ENCODE data around the gene SLC44A3. TPM values are rescaled to one million over a fixed set of nuclear protein-coding genes. Genes with fewer than 3 reads are reported as not detected.

SLC44A3 gene
- total RNA-seq, 2 experiments from 2014 or later, result not detected

DNA sequence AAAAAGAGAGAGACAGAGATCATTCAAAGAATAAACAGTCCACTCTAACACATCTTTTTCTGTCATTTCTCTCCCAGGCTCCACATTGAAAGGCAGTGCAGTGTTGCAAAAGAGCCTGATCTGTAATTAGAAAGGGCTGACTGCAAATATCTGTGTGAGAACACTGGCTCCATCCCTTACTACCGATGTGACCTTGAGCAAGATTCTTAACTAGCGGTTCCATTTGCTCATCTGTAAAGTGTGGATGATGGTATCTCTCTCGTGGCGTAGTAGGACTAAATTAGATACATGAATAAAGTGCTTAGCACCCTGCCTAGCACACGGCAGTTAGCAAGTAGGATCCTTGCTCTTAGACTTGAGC, 26.9 kb upstream of the SLC44A3 start:
- peaks cover 5% of the 10 kb centered on the region for H3K4me1 Mint-ChIP-seq
- H3K4me3 Mint-ChIP-seq, result no peak overlapping the region
- H3K27ac Mint-ChIP-seq, result no peak overlapping the region
- DNase-seq, result no peak
- no peaks in the 10 kb centered on the region for H3K27me3 Mint-ChIP-seq
- no peaks in the 10 kb centered on the region for H3K9me3 Mint-ChIP-seq
- H3K36me3 Mint-ChIP-seq, result no peaks in the 10 kb centered on the region

DNA sequence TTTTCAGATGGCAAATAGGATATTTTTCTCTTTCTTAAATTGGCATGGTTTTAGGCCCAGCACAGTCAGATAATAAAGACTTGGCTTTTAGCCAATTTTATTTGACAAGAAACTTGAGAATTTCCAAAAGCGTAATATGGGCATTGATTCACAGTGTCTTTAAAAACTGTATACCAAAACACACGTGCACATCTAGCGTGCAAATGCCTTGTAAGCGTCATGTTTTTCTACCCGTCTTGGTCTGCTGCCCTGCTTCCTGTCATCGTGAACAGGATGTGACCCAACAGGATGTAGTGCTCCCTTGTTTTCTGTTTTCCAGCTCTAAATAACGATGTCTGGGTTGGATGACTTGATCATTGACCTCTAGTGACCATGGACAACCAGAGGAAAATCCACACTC, 24.7 kb upstream of the SLC44A3 start:
- DNase-seq, result no peak
- Mint-ChIP-seq H3K9me3 (no peaks in the 10 kb centered on the region), H3K27ac (no peak overlapping the region), H3K27me3 (no peaks in the 10 kb centered on the region), H3K36me3 (no peaks in the 10 kb centered on the region), H3K4me1 (peaks cover 5% of the 10 kb centered on the region), H3K4me3 (no peak overlapping the region)

DNA sequence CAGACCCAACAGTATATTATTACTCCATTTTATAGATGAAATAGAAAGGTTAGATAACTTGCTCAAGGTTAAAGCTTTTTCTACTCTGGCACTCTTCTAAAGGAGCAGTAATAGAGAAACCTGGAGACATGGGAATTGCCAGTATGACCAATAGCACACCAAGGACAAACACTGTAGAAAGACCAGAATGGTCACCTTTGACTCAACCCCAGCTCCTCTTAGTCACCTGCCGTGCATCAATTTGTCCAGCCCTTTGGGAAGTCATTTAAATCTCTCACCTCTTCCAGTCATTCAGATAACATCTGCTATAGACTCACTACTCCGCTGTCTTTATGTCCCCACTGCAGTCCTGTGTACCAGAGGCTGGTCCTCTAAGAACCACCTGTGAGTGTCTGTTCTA, 23.9 kb upstream of the SLC44A3 start:
- no peak overlapping the region for H3K4me3 Mint-ChIP-seq
- no peaks in the 10 kb centered on the region for H3K9me3 Mint-ChIP-seq
- no peak overlapping the region for H3K27ac Mint-ChIP-seq
- DNase-seq, result no peak
- H3K27me3 Mint-ChIP-seq, result no peaks in the 10 kb centered on the region
- no peaks in the 10 kb centered on the region for H3K36me3 Mint-ChIP-seq
- H3K4me1 Mint-ChIP-seq, result peaks cover 5% of the 10 kb centered on the region

DNA sequence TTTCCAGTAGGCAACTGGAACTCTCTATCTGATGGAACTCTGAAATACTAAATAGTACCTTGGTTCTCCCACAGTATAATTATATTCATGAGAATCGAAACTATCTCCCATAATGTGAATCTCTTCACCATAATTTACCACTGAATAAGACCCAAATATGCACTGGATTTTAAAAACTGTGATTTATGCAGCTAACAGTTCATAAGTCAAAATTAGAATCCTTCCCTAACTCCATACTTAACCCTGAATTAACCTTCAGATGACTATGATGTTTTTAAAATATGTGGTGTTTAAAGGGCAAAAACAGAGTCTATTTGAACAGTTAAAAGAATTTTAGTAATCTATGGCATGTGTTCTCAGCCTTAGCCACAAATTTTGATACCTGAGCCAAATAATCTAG, 22.9 kb upstream of the SLC44A3 start:
- H3K4me1 Mint-ChIP-seq, result peaks cover 5% of the 10 kb centered on the region
- H3K9me3 Mint-ChIP-seq, result no peaks in the 10 kb centered on the region
- no peaks in the 10 kb centered on the region for H3K27me3 Mint-ChIP-seq
- H3K27ac Mint-ChIP-seq, result no peak overlapping the region
- H3K4me3 Mint-ChIP-seq, result no peak overlapping the region
- DNase-seq, result no peak
- no peaks in the 10 kb centered on the region for H3K36me3 Mint-ChIP-seq

DNA sequence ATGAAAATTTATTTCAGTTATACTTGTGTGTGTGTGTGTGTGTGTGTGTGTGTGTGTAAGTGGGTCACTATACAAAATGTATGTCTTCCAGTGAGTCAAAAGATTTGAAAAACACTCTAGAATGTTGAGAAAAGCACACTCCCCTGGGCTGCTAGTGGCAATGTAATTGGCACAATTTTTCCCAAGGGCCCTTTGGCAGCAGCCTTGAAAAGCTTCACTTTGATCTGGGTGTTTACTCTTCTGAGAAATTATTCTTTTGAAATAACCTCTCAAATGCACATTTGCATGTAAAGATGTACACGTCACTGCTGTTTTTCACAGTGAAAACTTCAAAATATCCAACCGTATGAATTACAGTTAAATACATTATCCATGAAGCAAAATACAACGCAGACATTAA, 22.1 kb upstream of the SLC44A3 start:
- no peak for DNase-seq
- Mint-ChIP-seq H3K27me3 (no peaks in the 10 kb centered on the region), H3K9me3 (no peaks in the 10 kb centered on the region), H3K4me1 (peaks cover 5% of the 10 kb centered on the region), H3K27ac (no peak overlapping the region), H3K4me3 (no peak overlapping the region), H3K36me3 (no peaks in the 10 kb centered on the region)

DNA sequence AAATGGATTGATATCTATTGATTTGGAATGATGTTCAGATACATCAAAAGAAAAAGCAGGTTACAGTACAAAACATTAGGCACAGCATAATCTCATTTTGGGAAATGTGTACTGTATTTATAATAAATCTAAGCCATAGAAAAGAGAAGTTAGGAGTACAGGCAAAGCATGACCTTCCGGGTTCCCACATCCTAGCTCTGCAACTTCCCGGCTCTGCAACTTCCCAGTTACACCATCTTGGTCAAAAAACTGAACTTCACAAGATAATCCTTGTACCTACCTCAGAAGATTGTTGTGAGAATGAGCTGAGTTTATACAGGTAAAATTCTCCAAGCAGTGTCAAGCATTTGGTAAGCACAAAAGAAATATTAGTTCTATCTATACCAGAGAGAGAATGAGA, 21.7 kb upstream of the SLC44A3 start:
- Mint-ChIP-seq H3K4me1 (peaks cover 5% of the 10 kb centered on the region), H3K36me3 (no peaks in the 10 kb centered on the region), H3K27ac (no peak overlapping the region), H3K27me3 (no peaks in the 10 kb centered on the region), H3K4me3 (no peak overlapping the region), H3K9me3 (no peaks in the 10 kb centered on the region)
- no peak for DNase-seq

DNA sequence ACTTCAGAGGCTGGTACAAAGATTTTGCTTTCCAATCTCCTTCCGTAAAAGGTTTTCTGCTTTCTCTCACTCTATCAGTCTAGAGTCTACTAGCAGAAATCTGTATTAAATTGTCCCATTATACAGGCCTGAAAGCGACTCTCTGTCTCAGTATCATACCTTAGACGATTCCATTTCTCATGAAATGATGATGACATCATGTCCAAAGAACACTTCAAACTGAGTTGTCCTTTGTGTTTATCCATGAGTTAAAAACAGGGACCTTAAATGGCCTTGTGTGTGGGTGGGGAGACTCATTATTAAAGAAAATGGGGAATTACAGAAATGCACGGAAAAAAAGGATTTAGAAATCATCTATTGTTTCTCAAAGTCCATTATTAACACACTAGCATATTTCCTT, 21.0 kb upstream of the SLC44A3 start:
- Mint-ChIP-seq H3K9me3 (no peaks in the 10 kb centered on the region), H3K27me3 (no peaks in the 10 kb centered on the region), H3K36me3 (no peaks in the 10 kb centered on the region), H3K4me1 (peaks cover 5% of the 10 kb centered on the region), H3K27ac (no peak overlapping the region), H3K4me3 (no peak overlapping the region)
- DNase-seq, result no peak

DNA sequence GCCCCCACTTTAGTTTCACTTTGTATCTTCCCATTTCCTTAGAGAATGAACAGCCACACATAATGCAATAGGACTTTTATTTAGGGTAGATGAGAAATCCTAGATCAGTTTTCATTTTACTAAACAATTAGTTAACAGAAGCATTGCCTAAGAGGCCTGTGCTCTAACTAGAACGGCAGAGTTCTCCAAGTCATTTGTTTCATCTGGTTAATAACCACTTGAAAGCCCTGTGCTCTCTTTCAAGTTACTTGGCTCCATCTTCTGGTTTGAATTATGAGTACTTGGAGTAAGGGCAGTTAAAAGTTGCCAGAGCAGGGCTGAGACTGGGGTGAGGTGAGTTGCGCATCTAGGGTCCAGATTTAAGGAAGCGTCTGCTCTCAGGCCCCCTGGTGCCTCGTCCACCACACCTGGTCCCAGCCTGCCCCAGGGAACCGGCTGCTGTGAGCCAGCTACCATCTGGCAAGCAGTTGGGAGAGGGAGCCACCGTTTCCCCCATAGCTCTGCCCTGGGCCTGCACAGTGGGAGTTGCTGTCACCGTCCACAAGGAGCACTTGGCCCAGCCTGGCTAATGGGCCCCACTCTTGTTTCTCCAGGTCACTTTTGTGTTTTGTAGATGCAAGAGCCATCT, 18.1 kb upstream of the SLC44A3 start:
- peaks cover 4% of the 10 kb centered on the region for H3K4me1 Mint-ChIP-seq
- H3K27ac Mint-ChIP-seq, result no peak overlapping the region
- peaks cover 11% of the 10 kb centered on the region for H3K27me3 Mint-ChIP-seq
- no peak overlapping the region for H3K4me3 Mint-ChIP-seq
- no peak for DNase-seq
- no peaks in the 10 kb centered on the region for H3K9me3 Mint-ChIP-seq
- no peaks in the 10 kb centered on the region for H3K36me3 Mint-ChIP-seq

DNA sequence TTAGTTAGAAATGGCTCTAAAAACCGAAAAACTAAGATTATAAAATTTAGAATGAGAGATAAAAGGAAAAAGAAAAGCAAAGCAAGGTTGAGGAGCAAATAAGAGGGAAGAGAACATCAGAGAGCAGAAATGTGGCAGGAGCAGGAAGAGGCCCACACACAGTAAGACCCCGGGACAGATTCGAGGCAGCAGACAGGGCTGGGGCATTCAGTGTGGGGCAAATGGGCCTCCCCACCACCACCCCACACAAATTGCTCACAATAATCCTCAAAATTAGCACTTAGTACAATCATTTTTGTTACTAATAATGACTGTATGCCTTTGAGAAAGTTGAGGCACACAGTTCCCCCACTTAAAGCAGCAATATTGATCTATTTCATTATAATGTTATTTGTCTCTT, 17.1 kb upstream of the SLC44A3 start:
- peaks cover 11% of the 10 kb centered on the region for H3K27me3 Mint-ChIP-seq
- H3K36me3 Mint-ChIP-seq, result no peaks in the 10 kb centered on the region
- no peaks in the 10 kb centered on the region for H3K9me3 Mint-ChIP-seq
- H3K4me1 Mint-ChIP-seq, result peaks cover 4% of the 10 kb centered on the region
- no peak overlapping the region for H3K4me3 Mint-ChIP-seq
- no peak overlapping the region for H3K27ac Mint-ChIP-seq
- no peak for DNase-seq

DNA sequence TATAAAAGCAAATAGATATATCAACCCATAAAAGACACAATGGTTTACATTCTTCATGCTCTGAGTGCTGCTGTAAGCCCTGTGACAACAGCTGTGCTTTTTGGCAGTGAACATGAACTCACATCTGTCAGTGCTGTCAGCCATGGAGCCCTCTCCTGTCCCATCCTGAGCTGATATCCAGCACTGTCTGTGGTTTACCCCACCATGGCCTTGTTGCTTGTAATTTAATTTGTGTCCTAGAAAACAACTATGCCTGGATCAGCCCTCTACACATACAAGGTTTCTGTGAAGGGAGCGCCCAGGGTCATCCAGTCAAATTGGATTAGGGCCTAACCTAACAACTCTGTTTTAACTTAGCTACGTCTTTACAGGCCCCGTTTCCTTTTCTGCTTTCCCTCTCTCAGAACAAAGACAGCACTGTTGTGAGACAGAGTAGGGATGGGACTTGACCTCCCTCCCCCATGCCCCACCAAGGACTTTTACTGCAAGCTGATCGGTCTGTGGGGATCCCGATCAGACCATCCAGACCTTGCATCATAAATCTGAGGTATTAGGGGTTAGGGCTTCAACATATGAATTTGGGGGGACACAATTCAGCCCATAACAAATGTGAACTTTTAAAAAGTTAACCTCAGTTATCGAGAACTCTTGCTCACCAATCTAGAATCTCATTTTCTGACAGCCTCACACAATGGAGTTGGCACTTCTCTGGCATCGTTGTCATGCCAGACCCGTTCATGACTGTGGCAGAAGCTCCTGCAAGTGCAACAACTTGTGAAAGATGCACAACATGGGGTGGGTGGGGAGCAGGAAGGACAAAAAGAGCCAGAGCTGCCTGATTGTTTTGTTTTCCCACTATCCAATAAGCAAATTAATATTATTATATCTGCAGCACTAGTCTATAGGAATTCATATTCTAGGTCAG, 16.4 kb upstream of the SLC44A3 start:
- H3K9me3 Mint-ChIP-seq, result no peaks in the 10 kb centered on the region
- no peaks in the 10 kb centered on the region for H3K36me3 Mint-ChIP-seq
- DNase-seq, result no peak
- no peak overlapping the region for H3K27ac Mint-ChIP-seq
- no peak overlapping the region for H3K4me3 Mint-ChIP-seq
- peaks cover 11% of the 10 kb centered on the region for H3K27me3 Mint-ChIP-seq
- peaks cover 7% of the 10 kb centered on the region for H3K4me1 Mint-ChIP-seq

DNA sequence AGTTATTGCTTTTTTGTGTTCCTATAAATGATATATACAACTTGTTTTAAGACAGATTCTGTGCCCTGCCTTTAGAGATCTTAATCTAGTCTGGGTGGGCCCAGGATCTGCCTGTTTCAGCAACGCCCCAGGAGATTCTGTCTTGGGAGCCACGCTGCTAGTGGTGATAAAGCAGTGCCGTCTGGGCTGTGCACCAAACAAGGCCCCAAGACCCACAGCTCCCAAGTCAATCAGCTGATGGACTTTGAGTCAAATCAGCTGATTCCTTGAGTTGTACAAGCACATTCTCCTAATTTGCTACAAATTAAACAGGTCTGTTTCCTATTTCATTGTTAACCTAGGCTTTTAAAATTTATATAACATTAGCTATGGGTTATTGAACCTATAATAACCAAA, 15.7 kb upstream of the SLC44A3 start:
- Mint-ChIP-seq H3K9me3 (no peaks in the 10 kb centered on the region), H3K4me3 (no peak overlapping the region), H3K36me3 (no peaks in the 10 kb centered on the region), H3K27ac (no peak overlapping the region), H3K4me1 (peaks cover 7% of the 10 kb centered on the region), H3K27me3 (peaks cover 11% of the 10 kb centered on the region)
- no peak for DNase-seq

DNA sequence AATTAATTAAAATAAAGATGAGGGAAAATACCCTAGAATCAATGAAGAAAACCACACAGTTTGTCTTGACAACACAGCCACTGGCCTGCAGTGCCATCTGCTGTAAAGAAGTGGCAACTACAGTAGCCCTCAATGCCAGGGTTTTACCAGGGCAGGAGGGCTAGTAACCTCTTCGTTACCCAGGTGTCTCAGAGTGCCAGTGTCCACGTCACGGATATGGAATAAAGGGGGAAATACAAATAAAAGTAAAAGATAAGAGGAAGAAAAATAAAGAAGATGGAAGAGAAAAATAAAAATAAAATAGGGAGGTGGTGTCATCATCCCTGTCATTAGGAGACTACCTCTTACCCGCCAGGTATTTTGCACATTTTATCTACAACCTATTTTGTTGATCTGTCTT, 14.2 kb upstream of the SLC44A3 start:
- Mint-ChIP-seq H3K27ac (no peak overlapping the region), H3K36me3 (no peaks in the 10 kb centered on the region), H3K27me3 (peaks cover 11% of the 10 kb centered on the region), H3K4me3 (no peak overlapping the region), H3K9me3 (no peaks in the 10 kb centered on the region), H3K4me1 (peaks cover 7% of the 10 kb centered on the region)
- peak; percentile 39 for DNase-seq

DNA sequence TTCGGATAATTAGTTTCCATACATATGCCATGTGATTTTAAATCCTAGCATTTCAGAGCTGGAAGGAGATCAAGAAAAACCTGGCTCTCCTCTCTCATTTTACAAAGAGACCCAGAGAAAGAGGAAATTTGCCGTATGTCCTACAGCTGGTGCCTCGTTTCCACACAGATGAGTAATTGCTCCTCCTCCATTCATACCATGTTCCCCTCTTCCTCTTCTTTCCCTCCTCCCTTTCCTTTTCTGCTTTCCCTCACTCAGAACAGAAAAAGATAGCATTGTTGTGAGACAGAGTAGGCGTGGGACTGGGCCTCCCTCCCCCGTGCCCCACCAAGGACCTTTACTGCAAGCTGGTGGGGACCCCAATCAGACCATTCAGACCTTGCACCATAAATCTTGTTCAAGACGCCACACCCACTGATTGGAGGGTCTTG, 13.7 kb upstream of the SLC44A3 start:
- H3K36me3 Mint-ChIP-seq, result no peaks in the 10 kb centered on the region
- DNase-seq, result no peak
- H3K4me1 Mint-ChIP-seq, result peaks cover 7% of the 10 kb centered on the region
- no peaks in the 10 kb centered on the region for H3K9me3 Mint-ChIP-seq
- no peak overlapping the region for H3K4me3 Mint-ChIP-seq
- no peak overlapping the region for H3K27ac Mint-ChIP-seq
- H3K27me3 Mint-ChIP-seq, result peaks cover 11% of the 10 kb centered on the region

DNA sequence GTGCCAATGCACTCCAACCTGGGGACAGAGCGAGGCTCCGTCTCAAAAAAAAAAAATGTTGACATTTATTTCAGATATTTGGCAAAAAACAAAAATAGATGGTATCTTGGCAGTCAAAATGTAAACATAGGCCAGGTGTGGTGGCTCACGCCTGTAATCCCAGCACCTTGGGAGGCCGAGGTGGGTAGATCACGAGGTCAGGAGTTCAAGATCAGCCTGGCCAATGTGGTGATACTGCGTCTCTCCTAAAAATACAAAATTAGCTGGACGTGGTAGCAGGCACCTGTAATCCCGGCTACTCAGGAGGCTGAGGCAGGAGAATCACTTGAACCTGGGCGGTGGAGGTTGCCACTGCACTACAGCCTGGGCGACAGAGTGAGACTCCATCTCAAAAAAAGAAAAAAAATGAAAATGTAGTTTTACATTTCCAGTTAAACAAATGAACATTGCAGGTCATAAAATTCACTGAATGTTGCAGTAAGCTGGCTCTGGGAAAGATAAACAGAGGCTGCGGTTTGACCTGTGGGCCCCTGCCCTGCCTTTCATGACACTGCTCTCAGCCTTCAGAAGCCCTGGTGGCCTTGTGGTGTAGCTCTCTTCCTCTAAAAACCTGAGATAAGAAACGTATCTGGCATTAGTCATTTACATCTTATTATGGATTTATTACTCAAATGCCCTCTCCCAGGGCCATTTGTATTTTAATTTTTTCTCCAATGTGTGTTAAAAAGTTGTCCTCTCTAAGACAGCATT, 12.2 kb upstream of the SLC44A3 start:
- H3K27ac Mint-ChIP-seq, result no peak overlapping the region

DNA sequence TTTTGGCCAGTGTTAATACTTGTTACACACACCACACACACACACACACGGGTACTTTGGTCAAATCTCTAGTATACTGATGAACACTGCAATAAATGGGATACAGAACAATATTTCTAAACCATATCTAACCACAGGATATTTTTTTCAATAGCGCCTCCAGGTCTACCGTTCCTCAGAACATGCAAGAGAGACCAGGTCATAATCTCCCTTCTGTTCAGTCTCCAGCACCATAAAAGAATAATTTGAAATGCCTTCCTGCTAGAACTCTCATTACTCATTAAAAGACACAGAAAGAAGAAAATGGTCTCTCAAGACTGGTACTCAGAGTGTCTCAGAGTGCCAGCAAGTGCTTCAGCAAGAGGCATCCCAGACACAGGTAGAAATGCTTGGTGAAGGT, 11.5 kb upstream of the SLC44A3 start:
- Mint-ChIP-seq H3K27me3 (peaks cover 13% of the 10 kb centered on the region), H3K4me1 (peaks cover 4% of the 10 kb centered on the region), H3K4me3 (no peak overlapping the region), H3K9me3 (peaks cover 9% of the 10 kb centered on the region), H3K36me3 (no peaks in the 10 kb centered on the region), H3K27ac (no peak overlapping the region)
- DNase-seq, result no peak

More for the DNA sequence above, 12.2 kb upstream of the SLC44A3 start:
- DNase-seq, result no peak
- Mint-ChIP-seq H3K4me1 (peaks cover 4% of the 10 kb centered on the region), H3K36me3 (no peaks in the 10 kb centered on the region), H3K27me3 (peaks cover 11% of the 10 kb centered on the region), H3K4me3 (no peak overlapping the region), H3K9me3 (peaks cover 5% of the 10 kb centered on the region)

All from activated naive CD8-positive, alpha-beta T cell treated with anti-CD3 and anti-CD28 coated beads for 36 hours (primary cell).